Trophoblast cell (in vitro differentiated cells and primary cell): ENCODE data around the gene ZNF536.

Source experiments
- DNase-seq, 2 donors: peaks; one replicate each; pipeline ENCODE4 v3.0.0-alpha.2; 2016
- H2AFZ ChIP-seq: 2 replicates; pipeline ENCODE4 v1.6.1; 2013; ENCODE audit warnings: low read length, moderate library complexity, mild to moderate bottlenecking; ENCODE audit not compliant: insufficient read depth, poor library complexity
- H2AK5ac ChIP-seq: 2 replicates; pipeline ENCODE4 v1.6.1; 2013; ENCODE audit warnings: mild to moderate bottlenecking, low read length
- H2BK120ac ChIP-seq: 2 replicates; pipeline ENCODE4 v1.6.1; 2013; ENCODE audit warnings: low read length, mild to moderate bottlenecking, moderate library complexity; ENCODE audit not compliant: insufficient read depth, poor library complexity
- H2BK12ac ChIP-seq: 2 replicates; pipeline ENCODE4 v1.6.1; 2013; ENCODE audit warnings: mild to moderate bottlenecking, low read length, moderate library complexity
- H2BK5ac ChIP-seq: 2 replicates; pipeline ENCODE4 v1.6.1; 2013; ENCODE audit warnings: low read length, low read depth, moderate library complexity, mild to moderate bottlenecking; ENCODE audit not compliant: poor library complexity
- H3K14ac ChIP-seq: 2 replicates; pipeline ENCODE4 v1.6.1; 2013; ENCODE audit warnings: mild to moderate bottlenecking, low read length
- H3K18ac ChIP-seq: 2 replicates; pipeline ENCODE4 v1.6.1; 2013; ENCODE audit warnings: mild to moderate bottlenecking, low read length
- H3K23ac ChIP-seq: 2 replicates; pipeline ENCODE4 v1.6.1; 2013; ENCODE audit warnings: low read length
- H3K27ac ChIP-seq: 2 replicates; pipeline ENCODE4 v1.5.1; 2013; ENCODE audit warnings: low read depth, mild to moderate bottlenecking, inconsistent platforms, low read length, moderate library complexity
- H3K27me3 ChIP-seq: 2 replicates; pipeline ENCODE4 v1.6.1; 2013; ENCODE audit warnings: inconsistent platforms, mild to moderate bottlenecking, low read length, moderate library complexity; ENCODE audit not compliant: insufficient read depth
- H3K36me3 ChIP-seq, 2 experiments: 1 replicate in 1 of 2; 2 replicates in 1 of 2; pipeline ENCODE4 v1.6.1; 2013; ENCODE audit warnings: low read length in 2 of 2, mild to moderate bottlenecking in 2 of 2, moderate library complexity in 1 of 2; ENCODE audit not compliant: insufficient read depth in 2 of 2, control insufficient read depth in 1 of 2
- H3K4ac ChIP-seq: 2 replicates; pipeline ENCODE4 v1.6.1; 2013; ENCODE audit warnings: low read depth, mild to moderate bottlenecking, low read length, moderate library complexity
- H3K4me1 ChIP-seq, 2 experiments: 1 replicate in 1 of 2; 2 replicates in 1 of 2; pipeline ENCODE4 v1.6.1; 2013; ENCODE audit warnings: low read length in 2 of 2, mild to moderate bottlenecking in 2 of 2, moderate library complexity in 1 of 2; ENCODE audit not compliant: insufficient read depth in 2 of 2, control insufficient read depth in 1 of 2
- H3K4me2 ChIP-seq: 2 replicates; pipeline ENCODE4 v1.6.1; 2013; ENCODE audit warnings: inconsistent platforms, mild to moderate bottlenecking, low read length, moderate library complexity
- H3K4me3 ChIP-seq: 2 replicates; pipeline ENCODE4 v1.5.1; 2013; ENCODE audit warnings: mild to moderate bottlenecking, low read depth, low read length, inconsistent platforms
- H3K79me1 ChIP-seq: one replicate; pipeline ENCODE4 v1.6.1; 2013; ENCODE audit warnings: low read length
- H3K79me2 ChIP-seq: 2 replicates; pipeline ENCODE4 v1.6.1; 2013; ENCODE audit warnings: low read length, mild to moderate bottlenecking; ENCODE audit not compliant: control insufficient read depth, insufficient read depth, poor library complexity
- H3K9ac ChIP-seq: 2 replicates; pipeline ENCODE4 v1.6.1; 2013; ENCODE audit warnings: mild to moderate bottlenecking, low read length
- H3K9me3 ChIP-seq: 2 replicates; pipeline ENCODE4 v1.6.1; 2013; ENCODE audit warnings: low read depth, mild to moderate bottlenecking, control low read depth, inconsistent platforms, low read length; ENCODE audit not compliant: insufficient read depth
- H4K12ac ChIP-seq: 2 replicates; pipeline ENCODE4 v1.6.1; 2013; ENCODE audit warnings: low read depth, mild to moderate bottlenecking, low read length, moderate library complexity
- H4K8ac ChIP-seq: 2 replicates; pipeline ENCODE4 v1.6.1; 2013; ENCODE audit warnings: low read depth, mild to moderate bottlenecking, low read length, moderate library complexity
- H4K91ac ChIP-seq: one replicate; pipeline ENCODE4 v1.6.1; 2013; ENCODE audit warnings: low read depth, mild to moderate bottlenecking, low read length, moderate library complexity
- WGBS: extraction: QIAGEN DNeasy Blood & Tissue Kit; methylation state at CpG from one replicate; pipeline ENCODE4 v1.1.7; 2013; ENCODE audit warnings: missing lambda C conversion rate; ENCODE audit not compliant: insufficient read length, insufficient coverage; ENCODE audit errors: extremely low coverage; 5-methylcytosine and 5-hydroxymethylcytosine counted together

Gene ZNF536

DNA sequence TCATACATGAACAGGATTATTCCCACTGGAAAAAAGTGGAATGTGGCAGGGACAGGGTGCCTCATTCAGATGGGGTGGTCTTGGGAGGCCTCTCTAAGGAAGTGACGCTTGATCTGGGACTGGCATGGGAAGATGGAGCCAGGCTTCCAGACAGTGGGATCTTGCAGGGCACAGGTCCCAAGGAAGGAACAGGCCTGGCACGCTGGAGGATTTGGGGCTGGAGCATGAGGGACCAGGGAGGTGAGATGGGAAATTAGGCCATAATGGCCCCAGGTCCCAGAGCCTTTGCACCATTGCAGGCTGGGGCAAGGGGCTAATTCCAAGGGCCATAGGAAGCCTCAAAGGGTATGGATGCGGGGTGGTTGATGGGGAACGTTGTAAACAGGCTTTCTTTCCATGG is 9.2 kb downstream of the ZNF536 start:
- Histone ChIP-seq H2BK5ac (no peak overlapping the region), H2AK5ac (no peak overlapping the region), H3K4me2 (no peak overlapping the region), H4K12ac (no peak overlapping the region), H4K8ac (no peak overlapping the region), H3K23ac (no peak overlapping the region), H3K27ac (no peak overlapping the region), H3K27me3 (no peaks in the 10 kb centered on the region), H3K36me3 (no peaks in the 10 kb centered on the region), H2AFZ (no peak overlapping the region), H3K4me1 (no peaks in the 10 kb centered on the region), H2BK120ac (no peak overlapping the region), H3K4ac (no peak overlapping the region), H2BK12ac (no peak overlapping the region), H3K79me2 (no peaks in the 10 kb centered on the region), H3K79me1 (no peaks in the 10 kb centered on the region), H3K18ac (no peak overlapping the region), H3K9me3 (no peaks in the 10 kb centered on the region), H3K4me3 (no peak overlapping the region), H3K14ac (no peak overlapping the region), H3K9ac (no peak overlapping the region), H4K91ac (no peak overlapping the region)
- no CpG with 5 or more reads among the region's 4 CpGs for WGBS
- DNase-seq: no peak

DNA sequence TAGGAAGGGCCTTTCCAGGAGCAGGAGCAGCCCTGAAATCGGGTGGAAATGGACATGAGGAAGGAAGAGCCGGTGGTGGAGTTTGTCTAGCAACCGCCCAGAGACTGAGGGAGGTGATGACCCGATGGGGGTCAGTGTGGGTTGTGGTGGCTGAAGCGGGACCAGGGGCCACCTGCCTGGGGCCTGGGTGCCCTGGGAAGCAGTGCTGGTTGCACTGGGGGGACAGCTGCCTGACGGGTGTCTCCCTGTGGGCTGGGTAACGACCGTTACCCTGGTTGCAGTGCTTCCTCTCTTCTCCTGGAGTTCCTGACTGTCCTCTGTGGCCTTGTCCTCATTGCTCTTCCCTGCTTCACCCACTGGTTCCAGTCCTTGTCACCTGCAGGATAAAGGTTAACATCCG is 13.0 kb downstream of the ZNF536 start:
- H3K79me2 ChIP-seq: no peaks in the 10 kb centered on the region
- no peak overlapping the region for H2BK120ac ChIP-seq
- no peak overlapping the region for H2AFZ ChIP-seq
- H4K91ac ChIP-seq: no peak overlapping the region
- no peak overlapping the region for H3K4ac ChIP-seq
- H3K27me3 ChIP-seq: no peaks in the 10 kb centered on the region
- H2AK5ac ChIP-seq: no peak overlapping the region
- H4K12ac ChIP-seq: no peak overlapping the region
- H3K9ac ChIP-seq: no peak overlapping the region
- no peak overlapping the region for H3K4me2 ChIP-seq
- H2BK12ac ChIP-seq: no peak overlapping the region
- H3K23ac ChIP-seq: no peak overlapping the region
- no peak overlapping the region for H3K4me3 ChIP-seq
- H3K18ac ChIP-seq: no peak overlapping the region
- H4K8ac ChIP-seq: no peak overlapping the region
- WGBS: no CpG with 5 or more reads among the region's 9 CpGs
- H3K36me3 ChIP-seq: no peaks in the 10 kb centered on the region
- no peaks in the 10 kb centered on the region for H3K4me1 ChIP-seq
- no peak overlapping the region for H3K27ac ChIP-seq
- no peak overlapping the region for H3K14ac ChIP-seq
- DNase-seq: no peak
- H3K79me1 ChIP-seq: no peaks in the 10 kb centered on the region
- H3K9me3 ChIP-seq: no peaks in the 10 kb centered on the region
- no peak overlapping the region for H2BK5ac ChIP-seq

DNA sequence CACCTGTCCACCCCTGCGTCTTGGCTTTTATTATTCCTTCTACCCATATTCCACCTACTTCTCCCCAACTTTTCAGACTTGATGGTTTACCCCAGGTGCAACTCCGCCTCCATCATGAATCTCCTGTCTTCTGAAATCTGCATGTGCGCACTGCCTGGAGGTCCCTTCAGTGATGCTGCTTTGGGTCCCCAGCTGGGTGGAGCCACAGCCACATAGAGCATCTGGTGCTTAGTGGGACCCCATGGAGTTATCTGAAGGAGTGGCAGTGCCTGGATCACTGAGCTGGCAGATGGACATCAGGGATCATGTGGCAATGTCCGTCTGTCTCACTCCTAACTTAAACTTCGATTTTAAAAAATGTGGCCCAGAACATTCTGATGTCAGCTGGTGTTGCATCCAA is 13.5 kb downstream of the ZNF536 start:
- Histone ChIP-seq H3K14ac (no peak overlapping the region), H4K91ac (no peak overlapping the region), H2BK120ac (no peak overlapping the region), H3K4ac (no peak overlapping the region), H3K4me1 (no peaks in the 10 kb centered on the region), H4K12ac (no peak overlapping the region), H3K9me3 (no peaks in the 10 kb centered on the region), H3K18ac (no peak overlapping the region), H3K36me3 (no peaks in the 10 kb centered on the region), H3K79me2 (no peaks in the 10 kb centered on the region), H2AK5ac (no peak overlapping the region), H3K23ac (no peak overlapping the region), H3K4me3 (no peak overlapping the region), H2BK12ac (no peak overlapping the region), H3K79me1 (no peaks in the 10 kb centered on the region), H3K4me2 (no peak overlapping the region), H3K27ac (no peak overlapping the region), H2BK5ac (no peak overlapping the region), H4K8ac (no peak overlapping the region), H3K27me3 (no peaks in the 10 kb centered on the region), H3K9ac (no peak overlapping the region), H2AFZ (no peak overlapping the region)
- DNase-seq: no peak
- no CpG with 5 or more reads among the region's 5 CpGs for WGBS

- H4K8ac ChIP-seq: no peak overlapping the region
- no peak overlapping the region for H3K9ac ChIP-seq
- no peaks in the 10 kb centered on the region for H3K79me1 ChIP-seq
- no peak overlapping the region for H3K4me2 ChIP-seq
- no peak overlapping the region for H3K14ac ChIP-seq
- DNase-seq: no peak
- no CpG with 5 or more reads among the region's 13 CpGs for WGBS
- no peak overlapping the region for H4K12ac ChIP-seq
- H2AFZ ChIP-seq: no peak overlapping the region
- H3K4me3 ChIP-seq: no peak overlapping the region
- H2BK12ac ChIP-seq: no peak overlapping the region
- no peak overlapping the region for H2BK5ac ChIP-seq
- H3K4me1 ChIP-seq: no peaks in the 10 kb centered on the region
- no peaks in the 10 kb centered on the region for H3K79me2 ChIP-seq
- no peak overlapping the region for H4K91ac ChIP-seq
- H3K36me3 ChIP-seq: no peaks in the 10 kb centered on the region
- no peaks in the 10 kb centered on the region for H3K9me3 ChIP-seq
- H2BK120ac ChIP-seq: no peak overlapping the region
- H3K23ac ChIP-seq: no peak overlapping the region
- no peak overlapping the region for H3K18ac ChIP-seq
- H2AK5ac ChIP-seq: no peak overlapping the region
- H3K4ac ChIP-seq: no peak overlapping the region
- H3K27me3 ChIP-seq: no peaks in the 10 kb centered on the region
- H3K27ac ChIP-seq: no peak overlapping the region
Observed at GRCh38 chr19:30386551-30387143, 14.5 kb downstream of the ZNF536 start.
